Central memory CD4-positive, alpha-beta T cell (primary cell): ENCODE results near the gene SEC14L1.
"Not testable (repeated sequence)": the region's sequence is repeated elsewhere in the genome, so short reads cannot be mapped to it uniquely, and the experiment has no call there.

Experiments
- DNase-seq: peaks from one replicate; pipeline ENCODE4 v3.0.0; 2022

The SEC14L1 gene

DNA sequence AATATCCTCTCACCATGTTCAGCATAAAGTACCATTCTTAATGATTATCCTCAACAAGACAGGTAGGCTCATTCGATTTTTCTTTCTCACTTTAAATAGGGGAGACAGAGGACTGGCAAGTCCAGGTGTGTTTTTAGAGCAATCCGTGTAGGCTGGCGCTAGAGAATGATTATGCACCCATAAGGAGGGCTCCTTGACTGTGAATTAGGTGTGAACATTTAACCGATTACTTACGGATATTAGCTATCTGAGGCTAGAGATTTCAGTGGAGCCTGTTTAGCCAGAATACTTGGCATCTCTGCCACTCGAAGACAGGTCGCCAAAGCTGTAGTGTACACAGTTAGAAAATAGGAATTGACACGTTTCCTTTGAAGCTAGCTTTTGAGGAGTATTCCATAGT is 1.9 kb downstream of the SEC14L1 start:
- DNase-seq, result no peak

DNA sequence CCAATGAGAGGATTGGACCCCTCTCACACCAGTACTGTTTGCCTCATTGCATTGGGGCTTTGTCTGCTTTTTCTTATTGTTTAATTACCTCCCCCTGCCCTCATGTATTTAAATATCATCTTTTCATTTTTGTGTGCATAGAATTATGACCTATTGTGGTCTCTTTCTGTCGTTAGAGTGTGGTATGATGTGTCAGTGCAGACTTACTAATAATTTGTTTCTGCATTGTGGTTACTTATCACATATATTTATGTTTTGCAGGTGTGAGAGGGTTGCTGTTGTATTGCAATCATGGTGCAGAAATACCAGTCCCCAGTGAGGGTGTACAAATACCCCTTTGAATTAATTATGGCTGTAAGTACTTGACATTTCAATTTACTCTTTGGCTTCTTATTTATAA is 2.5 kb downstream of the SEC14L1 start:
- no peak for DNase-seq

DNA sequence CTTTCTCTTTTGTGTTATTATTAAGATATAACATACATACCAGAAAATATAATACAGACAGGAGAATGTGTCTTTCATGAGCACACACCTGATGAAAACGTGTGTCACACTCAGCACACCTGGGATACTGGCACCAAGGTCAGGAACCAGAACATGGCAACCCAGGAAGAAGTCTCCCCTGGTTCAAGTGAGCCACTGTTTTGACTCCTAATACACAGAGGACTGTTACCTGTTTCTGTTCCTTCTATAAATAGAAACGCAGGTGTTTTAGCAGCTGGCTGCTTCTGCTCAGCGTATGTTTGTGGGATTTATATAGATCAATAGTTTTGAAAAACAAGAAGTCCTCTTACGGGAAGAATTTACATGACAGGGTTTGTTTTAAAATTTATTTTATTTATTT is 3.5 kb downstream of the SEC14L1 start:
- no peak for DNase-seq

DNA sequence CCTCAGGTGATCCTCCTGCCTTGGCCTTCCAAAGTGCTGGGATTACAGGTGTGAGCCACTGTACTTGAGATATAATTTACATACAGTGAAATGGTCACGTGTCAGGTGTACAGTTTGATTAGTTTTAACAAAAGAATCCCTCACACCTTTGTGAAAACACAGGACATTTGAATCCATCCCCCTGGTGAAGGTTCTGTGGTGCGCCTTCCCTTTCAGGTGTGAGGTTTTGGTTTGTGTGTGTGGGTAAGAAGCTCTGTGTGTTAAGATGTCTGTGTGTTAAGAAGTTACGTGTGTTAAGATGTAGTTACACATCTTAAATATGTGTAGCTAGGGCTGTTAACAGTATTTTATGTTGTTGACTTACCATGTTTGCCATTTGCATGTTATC is 4.4 kb downstream of the SEC14L1 start:
- no peak for DNase-seq

DNA sequence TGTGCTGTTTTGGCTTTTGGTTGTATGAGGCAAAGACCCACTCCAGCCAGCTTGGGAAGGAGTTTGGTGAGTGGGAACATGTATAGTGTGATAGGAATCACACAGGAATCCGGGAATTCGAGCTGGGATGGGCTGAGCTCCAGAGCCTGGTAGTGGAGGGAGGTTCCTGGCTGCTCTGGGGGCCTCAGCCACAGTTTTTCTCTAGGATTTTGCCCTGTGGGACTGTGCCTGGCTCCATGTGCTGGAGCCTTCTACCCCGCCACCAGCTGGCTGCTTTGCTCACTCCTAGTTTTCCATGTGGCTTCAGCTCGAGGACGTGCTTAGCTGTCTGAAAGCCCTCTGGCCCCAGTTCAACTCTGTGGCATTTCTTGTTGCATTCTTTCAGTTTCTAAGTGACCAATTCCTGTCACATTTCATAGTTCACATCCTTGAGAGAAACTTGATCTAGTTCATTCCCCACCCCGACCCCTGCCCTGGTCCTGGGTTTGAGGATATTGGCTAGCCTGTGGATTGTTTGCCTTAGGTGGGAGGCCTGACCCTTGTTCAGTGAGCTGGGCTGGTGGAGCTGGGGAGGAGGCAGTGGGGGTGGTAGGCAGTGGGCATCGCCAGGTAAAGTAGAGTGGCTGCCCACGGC is 5.0 kb downstream of the SEC14L1 start:
- DNase-seq, result no peak

DNA sequence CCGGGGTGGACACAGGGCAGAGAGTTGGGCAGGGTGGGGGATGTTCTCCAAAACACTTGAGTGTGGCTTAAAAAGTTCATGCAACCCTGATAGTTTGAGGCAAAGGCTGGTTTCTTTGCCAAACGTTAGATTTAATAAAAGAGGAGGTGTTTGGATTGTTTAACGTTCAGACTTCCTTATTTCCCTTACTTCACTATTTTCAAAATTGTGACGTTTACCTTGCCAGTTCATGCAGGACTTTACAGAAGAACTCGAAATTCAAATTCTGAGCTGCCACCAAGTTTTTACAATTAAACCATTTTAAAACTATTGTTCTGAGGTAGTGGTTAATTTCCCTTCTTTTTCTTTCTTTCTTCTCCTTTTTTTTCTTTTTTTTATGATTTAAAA is 5.5 kb downstream of the SEC14L1 start:
- DNase-seq, result no peak

DNA sequence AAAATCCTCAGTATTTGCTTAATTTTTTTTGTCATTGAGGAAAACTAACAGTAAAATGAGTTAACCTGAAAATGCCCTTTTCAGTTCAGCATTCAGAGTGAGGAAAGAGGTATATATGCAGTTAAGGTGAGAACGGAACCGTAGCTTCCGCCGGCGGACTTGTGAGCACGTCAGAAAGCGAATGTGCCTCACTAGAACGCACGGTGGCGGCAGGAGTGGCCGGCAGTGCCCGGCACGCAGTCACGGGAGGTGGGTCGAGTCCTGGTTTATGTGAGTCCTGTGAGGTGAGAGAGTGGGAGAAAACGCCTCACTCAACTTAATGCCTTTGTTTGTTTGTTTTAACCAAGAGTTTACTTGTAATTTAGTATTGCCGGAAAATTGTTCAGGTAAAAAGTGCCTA is 6.1 kb downstream of the SEC14L1 start:
- DNase-seq, result no peak

DNA sequence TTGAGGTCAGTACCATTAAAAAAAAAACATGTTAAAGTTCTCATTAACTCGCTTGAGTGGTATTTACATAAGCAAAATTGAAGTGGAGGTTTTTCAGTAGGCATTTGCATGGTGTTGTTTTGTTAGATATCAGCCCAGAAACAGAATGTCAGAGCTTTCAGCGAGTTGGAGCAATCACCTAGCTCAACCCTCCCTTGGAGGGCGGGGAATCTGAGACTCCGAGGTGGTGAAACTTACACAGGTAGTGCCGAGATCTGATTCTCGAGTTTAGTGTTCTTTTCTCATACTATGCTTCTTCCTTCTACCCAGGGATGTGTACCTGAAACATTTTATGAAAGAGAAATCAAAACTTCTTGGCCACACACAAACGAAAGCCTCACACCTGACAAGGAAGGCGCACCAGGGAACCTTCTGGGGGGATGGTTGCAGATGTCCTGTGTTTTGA is 6.6 kb downstream of the SEC14L1 start:
- no peak for DNase-seq

GRCh38 chr17:77148077-77148939 is 7.5 kb downstream of the SEC14L1 start:
- DNase-seq, result no peak

DNA sequence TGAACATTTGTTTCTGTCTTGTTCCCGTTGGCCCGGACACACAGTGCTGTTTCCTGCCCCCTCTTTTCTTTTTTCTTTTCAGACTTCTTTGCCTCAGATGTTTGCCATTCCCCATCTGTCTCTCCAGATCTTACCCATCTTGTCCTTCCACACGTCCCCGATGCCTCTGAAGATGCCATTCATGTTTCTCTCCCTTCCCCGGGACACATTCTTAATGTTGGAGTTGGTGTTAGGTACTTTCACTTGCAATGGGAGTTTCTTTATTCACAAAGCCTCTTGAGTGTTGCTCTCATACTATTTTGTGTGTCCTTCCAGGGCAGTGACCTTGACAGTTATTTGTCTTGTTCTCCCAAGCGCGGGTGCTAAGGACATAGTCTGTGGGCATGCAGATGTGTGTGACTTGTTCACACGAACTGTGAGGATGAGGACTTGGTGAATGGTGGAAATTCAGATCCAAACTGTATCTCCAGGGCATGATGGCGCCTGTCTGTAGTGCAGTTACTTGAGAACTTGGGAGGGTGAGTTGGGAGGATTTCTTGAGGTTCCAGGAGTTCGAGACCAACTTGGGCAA is 8.3 kb downstream of the SEC14L1 start:
- no peak for DNase-seq

GRCh38 chr17:77150196-77150595 is 9.4 kb downstream of the SEC14L1 start:
- DNase-seq, result no peak

GRCh38 chr17:77151186-77151585 is 10.4 kb downstream of the SEC14L1 start:
- DNase-seq, result no peak

- DNase-seq, result not testable (repeated sequence)
These were observed 11.3 kb downstream of the SEC14L1 start for GRCh38 chr17:77152056-77152455.

GRCh38 chr17:77153472-77153871 is 12.7 kb downstream of the SEC14L1 start:
- no peak for DNase-seq

DNA sequence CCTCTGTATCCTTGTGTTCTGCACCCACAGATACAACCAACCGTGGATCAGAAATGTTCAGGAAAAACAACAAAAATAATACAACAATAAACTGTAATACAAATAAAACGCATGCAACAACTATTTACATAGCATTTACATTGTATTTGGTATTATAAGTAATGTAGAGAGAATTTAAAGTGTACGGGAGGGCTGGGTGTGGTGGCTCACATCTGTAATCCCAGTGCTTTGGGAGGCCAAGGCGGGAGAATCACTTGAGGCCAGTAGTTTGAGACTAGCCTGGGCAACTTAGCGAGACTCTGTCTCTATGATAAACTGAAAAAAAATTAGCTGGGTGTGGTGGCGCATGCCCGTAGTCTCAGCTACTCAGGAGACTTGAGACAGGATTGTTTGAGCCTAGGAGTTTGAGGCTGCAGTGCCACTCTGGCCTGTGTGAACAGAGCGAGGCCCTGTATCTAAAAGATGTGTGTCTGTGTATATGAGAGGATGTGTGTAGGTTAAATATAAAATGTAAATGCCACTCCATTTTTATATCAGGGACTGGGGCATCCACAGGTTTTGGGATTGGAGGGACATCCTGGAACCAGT is 13.3 kb downstream of the SEC14L1 start:
- no peak for DNase-seq

DNA sequence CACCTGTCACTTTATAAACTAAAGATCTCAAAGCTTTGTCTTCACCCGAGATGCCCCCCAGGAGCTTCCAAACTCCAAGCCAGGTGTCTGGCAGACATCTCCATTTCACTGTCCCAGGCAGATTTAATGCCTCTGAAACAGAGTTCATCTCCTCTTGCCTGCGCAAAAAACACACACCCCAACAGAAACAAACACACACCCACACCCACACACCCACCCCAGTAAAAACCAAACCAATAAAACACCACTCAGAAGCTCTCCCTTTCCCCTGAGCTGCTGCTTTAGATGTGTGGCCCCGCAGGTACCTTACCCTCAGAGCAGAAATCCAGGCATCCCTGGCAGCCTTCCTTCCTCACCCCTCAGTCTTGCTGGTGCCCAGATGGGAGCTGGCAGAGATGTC is 14.4 kb downstream of the SEC14L1 start:
- DNase-seq, result no peak

- not testable (repeated sequence) for DNase-seq
These were observed 17.0 kb downstream of the SEC14L1 start for GRCh38 chr17:77157766-77158165.

DNA sequence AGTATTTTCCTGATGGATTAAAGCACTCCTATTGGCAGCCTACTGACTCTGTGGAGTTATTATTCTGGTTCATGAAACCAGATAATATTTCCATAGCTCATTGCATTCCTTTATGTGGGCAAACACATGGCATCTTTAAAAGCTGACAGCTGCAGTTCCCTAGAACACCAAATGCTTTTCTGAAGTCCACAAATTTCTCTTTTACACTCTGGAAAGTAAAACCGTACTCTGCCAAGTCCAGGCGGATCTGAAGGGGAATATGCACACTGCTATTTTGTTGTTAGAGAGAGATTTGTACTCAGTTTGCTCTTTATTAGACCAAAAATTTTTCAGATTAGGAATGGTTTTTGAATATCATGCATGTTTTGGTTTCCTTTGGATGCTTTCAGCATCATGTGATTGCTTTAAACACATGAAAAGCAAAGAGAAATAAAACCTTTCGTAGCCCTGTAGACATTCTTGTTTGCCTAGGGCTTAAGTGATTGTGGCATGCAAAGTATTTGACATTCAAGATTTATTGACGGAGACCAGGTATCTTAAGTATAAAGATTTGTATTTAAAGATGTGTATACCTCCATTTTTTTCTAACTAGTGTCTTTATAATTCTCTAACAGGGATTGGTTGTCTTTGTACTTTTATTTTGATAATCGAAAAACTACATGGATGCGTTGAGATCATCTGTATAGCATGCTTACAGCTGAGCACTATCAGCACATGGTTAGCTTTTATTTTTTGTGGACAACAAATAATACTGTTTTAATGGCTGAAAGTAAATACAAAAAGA is 19.5 kb downstream of the SEC14L1 start:
- no peak for DNase-seq

- DNase-seq, result no peak
These were observed 20.2 kb downstream of the SEC14L1 start for GRCh38 chr17:77160875-77161530.

- no peak for DNase-seq
These were observed 21.2 kb downstream of the SEC14L1 start for GRCh38 chr17:77161953-77162352.

GRCh38 chr17:77163001-77163400 is 22.2 kb downstream of the SEC14L1 start:
- DNase-seq, result no peak
